A673 (cell line): Measurements from ENCODE around the gene CCL4.

Experiments used
- CTCF ChIP-seq: fragments of 300-800, 200-600 bp; sonication (generic); conservative IDR thresholded peaks from 2 replicates; pipeline ENCODE4 v1.5.1; 2017; ENCODE audit warnings: low read depth, mild to moderate bottlenecking, antibody characterized with exemption, low read length, moderate library complexity, mixed read lengths
- EZH2 ChIP-seq: fragments of 200-600 bp; sonication (generic); IDR thresholded peaks from 2 replicates; pipeline ENCODE4 v1.6.1; 2017; ENCODE audit warnings: borderline replicate concordance, low read depth, mild to moderate bottlenecking, mixed read lengths, antibody characterized with exemption, low read length; ENCODE audit not compliant: poor library complexity, severe bottlenecking

- TF ChIP-seq CTCF (no peak), EZH2 (no peak)
Measured at GRCh38 chr17:36089339-36089865, 14.2 kb upstream of the CCL4 start.
